Neural progenitor cell (in vitro differentiated cells): ENCODE measurements around the gene UNC45A. TPM values are rescaled to one million over a fixed set of nuclear protein-coding genes. Genes with fewer than 3 reads are reported as not detected.
A peak's percentile ranks its signal among the peaks of the same experiment; 100 is the strongest.

Experiments
- DNase-seq: peaks from one replicate; pipeline ENCODE4 v3.0.0-alpha.2; 2016; ENCODE audit warnings: low spot score
- H2AFZ ChIP-seq: fragments of 200-600 bp; sonication (generic); replicated peaks from 2 replicates; pipeline ENCODE4 v1.6.1; 2016; ENCODE audit warnings: antibody characterized with exemption
- H3F3A ChIP-seq: fragments of 200-600 bp; sonication (generic); 2 replicates; pipeline ENCODE4 v1.6.1; 2016; ENCODE audit warnings: antibody characterized with exemption, low read depth
- H3K27ac ChIP-seq: fragments of 200-600 bp; sonication (generic); 2 replicates; pipeline ENCODE4 v1.5.1; 2016; ENCODE audit warnings: mild to moderate bottlenecking
- H3K27me3 ChIP-seq: fragments of 200-600 bp; sonication (generic); 2 replicates; pipeline ENCODE4 v1.6.1; 2016; ENCODE audit warnings: mild to moderate bottlenecking, moderate library complexity
- H3K36me3 ChIP-seq: fragments of 200-600 bp; sonication (generic); 2 replicates; pipeline ENCODE4 v1.5.1; 2016
- H3K4me1 ChIP-seq: fragments of 200-600 bp; sonication (generic); 2 replicates; pipeline ENCODE4 v1.6.1; 2016; ENCODE audit warnings: mixed run types
- H3K4me2 ChIP-seq: fragments of 200-600 bp; sonication (generic); 2 replicates; pipeline ENCODE4 v1.6.1; 2016
- H3K4me3 ChIP-seq: fragments of 200-600 bp; sonication (generic); 2 replicates; pipeline ENCODE4 v1.5.1; 2016
- H3K79me2 ChIP-seq: fragments of 200-600 bp; sonication (generic); 2 replicates; pipeline ENCODE4 v1.6.1; 2016; ENCODE audit warnings: low read depth
- H3K9ac ChIP-seq: fragments of 200-600 bp; sonication (generic); 2 replicates; pipeline ENCODE4 v1.6.1; 2016
- H3K9me3 ChIP-seq: fragments of 200-600 bp; sonication (generic); 2 replicates; pipeline ENCODE4 v1.5.1; 2016; ENCODE audit warnings: low read depth
- H4K20me1 ChIP-seq: fragments of 200-600 bp; sonication (generic); 2 replicates; pipeline ENCODE4 v1.6.1; 2016; ENCODE audit warnings: low read depth
- H3K27ac Mint-ChIP-seq: 3 replicates; pipeline ENCODE4 v1.8.0; 2021; ENCODE audit warnings: mixed read lengths
- H3K27me3 Mint-ChIP-seq: 2 replicates; pipeline ENCODE4 v1.8.0; 2022; ENCODE audit warnings: low read depth, mild to moderate bottlenecking, inconsistent platforms, moderate library complexity, mixed read lengths; ENCODE audit not compliant: insufficient read depth
- H3K36me3 Mint-ChIP-seq: 3 replicates; pipeline ENCODE4 v1.8.0; 2021; ENCODE audit warnings: mixed read lengths
- H3K4me1 Mint-ChIP-seq: 3 replicates; pipeline ENCODE4 v1.8.0; 2021; ENCODE audit warnings: mixed read lengths
- H3K4me3 Mint-ChIP-seq: 3 replicates; pipeline ENCODE4 v1.8.0; 2021; ENCODE audit warnings: mild to moderate bottlenecking, moderate library complexity, mixed read lengths
- H3K9me3 Mint-ChIP-seq: 3 replicates; pipeline ENCODE4 v1.8.0; 2020; ENCODE audit warnings: mixed read lengths
- EZH2 ChIP-seq: fragments of 200-600 bp; sonication (generic); IDR thresholded peaks from 2 replicates; pipeline ENCODE4 v1.6.1; 2017; ENCODE audit warnings: antibody characterized with exemption, mild to moderate bottlenecking, moderate library complexity
- EZH2phosphoT487 ChIP-seq: fragments of 200-600 bp; sonication (generic); IDR thresholded peaks from 2 replicates; pipeline ENCODE4 v1.6.1; 2017; ENCODE audit warnings: antibody characterized with exemption
- total RNA-seq: library from RNA; depleted of rRNA; stranded (reverse); fragments of >200 nt; gene quantifications from 2 replicates; pipeline ENCODE4 v1.2.3, GENCODE V29; 2015; ENCODE audit warnings: low replicate concordance
- TF ChIP-seq, protein P1 (sequence below): fragments of 200-600 bp; sonication (generic); IDR thresholded peaks from 2 replicates; pipeline ENCODE4 v1.5.1; 2017; ENCODE audit warnings: antibody characterized with exemption, mild to moderate bottlenecking

UNC45A gene
- total RNA-seq, 1 donor from 2014 or later = 47.7 TPM

DNA sequence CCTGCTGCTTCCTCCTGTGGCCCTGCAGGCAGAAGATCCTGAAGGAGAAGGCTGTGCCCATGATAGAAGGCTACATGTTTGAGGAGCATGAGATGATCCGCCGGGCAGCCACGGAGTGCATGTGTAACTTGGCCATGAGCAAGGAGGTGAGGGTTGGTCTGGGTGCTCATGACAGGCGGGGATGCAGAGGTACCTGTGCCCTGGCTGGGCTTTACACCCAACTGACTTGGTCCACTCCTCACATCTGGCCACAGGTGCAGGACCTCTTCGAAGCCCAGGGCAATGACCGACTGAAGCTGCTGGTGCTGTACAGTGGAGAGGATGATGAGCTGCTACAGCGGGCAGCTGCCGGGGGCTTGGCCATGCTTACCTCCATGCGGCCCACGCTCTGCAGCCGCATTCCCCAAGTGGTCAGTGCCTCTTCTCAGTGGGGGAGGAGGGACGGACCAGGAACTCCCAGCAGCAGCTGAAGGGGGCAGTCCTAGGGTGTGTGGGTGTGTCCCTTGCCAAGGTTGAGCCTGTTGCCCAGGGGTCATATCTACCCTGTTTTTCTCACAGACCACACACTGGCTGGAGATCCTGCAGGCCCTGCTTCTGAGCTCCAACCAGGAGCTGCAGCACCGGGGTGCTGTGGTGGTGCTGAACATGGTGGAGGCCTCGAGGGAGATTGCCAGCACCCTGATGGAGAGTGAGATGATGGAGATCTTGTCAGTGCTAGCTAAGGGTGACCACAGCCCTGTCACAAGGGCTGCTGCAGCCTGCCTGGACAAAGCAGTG lies 18.0 kb downstream of the UNC45A start:
- Histone ChIP-seq H2AFZ (no peak overlapping the region), H3K36me3 (no peaks in the 10 kb centered on the region), H3K4me1 (peaks cover 12% of the 10 kb centered on the region), H3K4me3 (no peak overlapping the region), H3K9ac (no peak overlapping the region), H3K27me3 (peaks cover 14% of the 10 kb centered on the region), H3K79me2 (no peaks in the 10 kb centered on the region), H3K9me3 (no peaks in the 10 kb centered on the region), H4K20me1 (peaks cover 8% of the 10 kb centered on the region), H3K4me2 (no peak overlapping the region), H3K27ac (no peak overlapping the region), H3F3A (peaks cover 31% of the 10 kb centered on the region)
- Mint-ChIP-seq H3K4me1 (peaks cover 16% of the 10 kb centered on the region), H3K27me3 (peaks cover 17% of the 10 kb centered on the region), H3K27ac (peak overlapping the region; percentile 53), H3K4me3 (peak overlapping the region; percentile 66), H3K9me3 (no peaks in the 10 kb centered on the region), H3K36me3 (peaks cover 19% of the 10 kb centered on the region)
- TF ChIP-seq EZH2phosphoT487 = no peak
- no peak for TF ChIP-seq EZH2
- TF ChIP-seq, protein P1, sequence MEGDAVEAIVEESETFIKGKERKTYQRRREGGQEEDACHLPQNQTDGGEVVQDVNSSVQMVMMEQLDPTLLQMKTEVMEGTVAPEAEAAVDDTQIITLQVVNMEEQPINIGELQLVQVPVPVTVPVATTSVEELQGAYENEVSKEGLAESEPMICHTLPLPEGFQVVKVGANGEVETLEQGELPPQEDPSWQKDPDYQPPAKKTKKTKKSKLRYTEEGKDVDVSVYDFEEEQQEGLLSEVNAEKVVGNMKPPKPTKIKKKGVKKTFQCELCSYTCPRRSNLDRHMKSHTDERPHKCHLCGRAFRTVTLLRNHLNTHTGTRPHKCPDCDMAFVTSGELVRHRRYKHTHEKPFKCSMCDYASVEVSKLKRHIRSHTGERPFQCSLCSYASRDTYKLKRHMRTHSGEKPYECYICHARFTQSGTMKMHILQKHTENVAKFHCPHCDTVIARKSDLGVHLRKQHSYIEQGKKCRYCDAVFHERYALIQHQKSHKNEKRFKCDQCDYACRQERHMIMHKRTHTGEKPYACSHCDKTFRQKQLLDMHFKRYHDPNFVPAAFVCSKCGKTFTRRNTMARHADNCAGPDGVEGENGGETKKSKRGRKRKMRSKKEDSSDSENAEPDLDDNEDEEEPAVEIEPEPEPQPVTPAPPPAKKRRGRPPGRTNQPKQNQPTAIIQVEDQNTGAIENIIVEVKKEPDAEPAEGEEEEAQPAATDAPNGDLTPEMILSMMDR = no peak
- DNase-seq = no peak

DNA sequence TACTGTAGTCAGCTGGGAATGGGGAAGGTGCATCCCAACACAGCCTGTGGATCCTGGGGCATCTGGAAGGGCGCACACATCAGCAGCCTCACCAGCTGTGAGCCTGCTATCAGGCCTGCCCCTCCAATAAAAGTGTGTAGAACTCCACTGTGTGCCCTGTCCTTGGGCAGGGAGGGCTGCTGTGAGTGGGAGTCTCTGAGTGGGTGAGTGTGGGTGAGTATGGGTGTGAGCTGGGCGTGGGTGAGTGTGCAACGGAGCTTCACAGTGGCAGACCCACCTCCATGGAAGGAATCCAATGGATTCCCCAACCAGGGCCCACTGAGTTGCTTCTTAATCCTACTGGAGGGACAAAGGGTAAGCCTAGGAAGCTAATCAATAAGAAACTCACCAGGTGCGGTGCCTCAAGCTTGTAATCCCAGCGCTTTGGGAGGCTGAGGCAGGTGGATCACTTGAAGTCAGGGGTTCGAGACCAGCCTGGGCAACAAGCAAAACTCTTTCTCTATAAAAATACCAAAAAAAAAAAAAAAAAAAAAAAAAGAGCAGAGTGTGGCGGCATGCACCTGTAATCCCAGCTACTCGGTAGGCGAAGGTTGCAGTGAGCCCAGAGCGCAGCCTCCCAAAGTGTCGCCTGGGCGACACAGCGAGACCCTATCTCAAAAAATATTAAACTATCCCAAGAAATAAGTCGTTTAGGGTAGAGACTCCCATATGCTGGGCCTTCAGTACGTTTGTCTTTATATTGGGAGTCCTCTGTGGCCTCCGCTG lies 19.0 kb downstream of the UNC45A start:
- Histone ChIP-seq H3K4me1 (peaks cover 12% of the 10 kb centered on the region), H3K4me2 (peak overlapping the region; percentile 78), H3K9me3 (no peaks in the 10 kb centered on the region), H3K36me3 (no peaks in the 10 kb centered on the region), H4K20me1 (peaks cover 8% of the 10 kb centered on the region), H2AFZ (no peak overlapping the region), H3F3A (peaks cover 31% of the 10 kb centered on the region), H3K9ac (no peak overlapping the region), H3K27ac (no peak overlapping the region), H3K27me3 (peaks cover 14% of the 10 kb centered on the region), H3K4me3 (peak overlapping the region; percentile 56), H3K79me2 (no peaks in the 10 kb centered on the region)
- peak overlapping the region; percentile 85 for H3K4me3 Mint-ChIP-seq
- peaks cover 16% of the 10 kb centered on the region for H3K4me1 Mint-ChIP-seq
- TF ChIP-seq EZH2 = no peak
- TF ChIP-seq, protein P1 = no peak
- no peak for TF ChIP-seq EZH2phosphoT487
- H3K9me3 Mint-ChIP-seq = no peaks in the 10 kb centered on the region
- peaks cover 15% of the 10 kb centered on the region for H3K36me3 Mint-ChIP-seq
- peaks cover 12% of the 10 kb centered on the region for H3K27me3 Mint-ChIP-seq
- DNase-seq = peak; percentile 45
- no peak overlapping the region for H3K27ac Mint-ChIP-seq

DNA sequence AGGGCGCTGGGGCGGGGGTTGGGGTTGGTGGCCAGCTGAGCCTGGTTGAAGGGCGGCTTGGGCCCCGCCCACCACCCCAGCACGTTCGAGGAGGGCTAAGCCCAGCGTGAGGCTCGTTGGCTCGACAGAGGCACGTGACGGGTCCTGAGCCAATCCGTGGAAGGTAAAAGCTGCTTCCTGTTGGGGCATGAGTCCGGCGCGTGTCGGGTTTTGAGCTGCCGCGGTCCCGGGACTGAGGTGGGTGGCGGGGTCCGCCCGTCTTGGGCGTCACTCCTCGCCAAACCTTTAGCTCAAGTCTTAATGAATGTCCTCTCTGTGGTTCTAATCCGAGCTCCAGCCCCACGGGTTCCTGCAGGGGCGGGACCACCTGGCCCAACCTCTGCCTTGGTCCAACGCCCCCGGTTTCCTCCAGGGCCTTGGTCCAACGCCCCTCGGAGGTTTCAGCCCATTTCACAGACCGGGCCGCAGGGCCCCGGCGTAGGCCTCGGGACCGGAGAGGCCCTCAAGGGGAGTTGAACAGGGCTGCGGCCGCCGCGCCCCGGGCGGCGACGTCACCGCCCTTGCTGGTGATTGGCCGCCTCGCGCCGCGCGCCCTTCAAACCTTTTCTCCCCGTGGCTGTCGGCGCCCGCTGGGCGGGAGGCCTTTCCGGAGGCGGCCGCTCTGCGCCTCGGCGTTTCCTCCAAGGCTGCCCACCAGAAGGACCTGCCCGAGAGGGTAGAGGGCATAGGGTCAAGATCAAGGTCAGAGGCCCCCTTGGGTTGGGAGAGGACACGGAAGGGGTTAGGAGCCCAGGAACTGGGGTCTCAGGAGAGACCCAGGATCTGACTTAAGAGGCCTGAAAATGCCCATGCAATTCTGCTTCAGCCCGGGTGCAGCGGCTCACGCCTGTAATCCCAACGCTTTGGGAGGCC lies 19.9 kb downstream of the UNC45A start, which contains the start of gene RCCD1:
RCCD1 (plus strand) TSS at position 173 of the 912 bp plus-strand sequence. CDS start 1,851 bp downstream, outside the sequence.
- Histone ChIP-seq H3K4me3 (peak within 1 kb of the TSS; percentile 56), H3K27ac (no peak within 1 kb of the TSS), H3K9me3 (no peaks in the 10 kb centered on the region), H2AFZ (peak within 1 kb of the TSS; percentile 84), H3K9ac (no peak within 1 kb of the TSS), H3K27me3 (peaks cover 14% of the 10 kb centered on the region), H3F3A (peaks cover 31% of the 10 kb centered on the region), H3K79me2 (no peaks in the 10 kb centered on the region), H3K36me3 (no peaks in the 10 kb centered on the region), H3K4me1 (peaks cover 12% of the 10 kb centered on the region), H3K4me2 (peak within 1 kb of the TSS; percentile 78), H4K20me1 (peaks cover 8% of the 10 kb centered on the region)
- H3K9me3 Mint-ChIP-seq = no peaks in the 10 kb centered on the region
- no peak for TF ChIP-seq EZH2
- TF ChIP-seq EZH2phosphoT487 = no peak
- TF ChIP-seq, protein P1 = no peak
- H3K36me3 Mint-ChIP-seq = peaks cover 15% of the 10 kb centered on the region
- peaks cover 11% of the 10 kb centered on the region for H3K27me3 Mint-ChIP-seq
- DNase-seq = peak; percentile 93
- H3K4me1 Mint-ChIP-seq = peaks cover 16% of the 10 kb centered on the region
- H3K27ac Mint-ChIP-seq = no peak within 1 kb of the TSS
- peak within 1 kb of the TSS; percentile 85 for H3K4me3 Mint-ChIP-seq
